HG03460 (cell line): ENCODE measurements around the gene COBLL1.

Experiments
- ATAC-seq: cut with Tn5 transposase; IDR thresholded peaks from one replicate; pipeline ENCODE4 v1.9.1; 2021; ENCODE audit not compliant: unreplicated experiment

Gene COBLL1

GRCh38 chr2:164859251-164859818 lies 17.7 kb upstream of the COBLL1 start:
- ATAC-seq = no peak

GRCh38 chr2:164852086-164852485 lies 10.5 kb upstream of the COBLL1 start:
- ATAC-seq = no peak

GRCh38 chr2:164850235-164850634 lies 8.6 kb upstream of the COBLL1 start:
- ATAC-seq = no peak

- ATAC-seq = no peak
These were observed 7.9 kb upstream of the COBLL1 start for GRCh38 chr2:164849506-164849905.

GRCh38 chr2:164847981-164848741 lies 6.5 kb upstream of the COBLL1 start:
- no peak for ATAC-seq

- ATAC-seq = no peak
These were observed 5.7 kb upstream of the COBLL1 start for GRCh38 chr2:164847291-164847690.

- ATAC-seq = no peak
These were observed 4.7 kb upstream of the COBLL1 start for GRCh38 chr2:164846276-164846675.

GRCh38 chr2:164843346-164843911 lies 1.8 kb upstream of the COBLL1 start:
- no peak for ATAC-seq

- no peak for ATAC-seq
These were observed 972 bp upstream of the COBLL1 start for GRCh38 chr2:164842624-164842966.

- peak; percentile 52 for ATAC-seq
These were observed 499 bp downstream of the COBLL1 start for GRCh38 chr2:164840930-164841718.

- ATAC-seq = no peak
These were observed 1.1 kb downstream of the COBLL1 start for GRCh38 chr2:164840458-164840929.

GRCh38 chr2:164839914-164840457 lies 1.6 kb downstream of the COBLL1 start:
- ATAC-seq = no peak

GRCh38 chr2:164837807-164838206 lies 3.8 kb downstream of the COBLL1 start:
- no peak for ATAC-seq

GRCh38 chr2:164836907-164837306 lies 4.7 kb downstream of the COBLL1 start:
- ATAC-seq = no peak

- ATAC-seq = no peak
These were observed 6.3 kb downstream of the COBLL1 start for GRCh38 chr2:164835302-164835701.

GRCh38 chr2:164831887-164832286 lies 9.7 kb downstream of the COBLL1 start:
- ATAC-seq = no peak

GRCh38 chr2:164831180-164831579 lies 10.4 kb downstream of the COBLL1 start:
- no peak for ATAC-seq

GRCh38 chr2:164826293-164827243 lies 15.1 kb downstream of the COBLL1 start:
- no peak for ATAC-seq

GRCh38 chr2:164824872-164825271 lies 16.8 kb downstream of the COBLL1 start:
- ATAC-seq = no peak

GRCh38 chr2:164823126-164823525 lies 18.5 kb downstream of the COBLL1 start:
- ATAC-seq = no peak
